A549 (cell line): Measurements from ENCODE around the gene AK1. TPM values are rescaled to one million over a fixed set of nuclear protein-coding genes. Genes with fewer than 3 reads are reported as not detected.

Source experiments
- ATAC-seq, 2 experiments: fragments of 200-7000 bp in 1 of 2; fragments of >200 bp in 1 of 2; cut with Nextera tagmentation in 1 of 2; cut with Tn5 transposase in 1 of 2; 3 replicates each; pipeline versions ENCODE4 v1.8.0 to v1.9.1; 2018 to 2020; ENCODE audit warnings: mild to moderate bottlenecking in 1 of 2, moderate library complexity in 1 of 2
- CTCF ChIA-PET: fragments of 300-600 bp; sonication (Branson Sonifier 250); formaldehyde crosslinking; extraction: SDS; loops from one replicate; lab custom pipeline; 2021; ENCODE audit warnings: antibody characterized with exemption, inconsistent platforms; lab: Yijun Ruan, JAX
- POLR2A ChIA-PET: fragments of 350-600 bp; formaldehyde crosslinking; extraction: SDS; loops from one replicate; lab custom pipeline; 2021; ENCODE audit warnings: antibody characterized with exemption, inconsistent platforms; lab: Yijun Ruan, JAX
- DNase-seq, 2 experiments: peaks; one replicate each; pipeline versions ENCODE4 v3.0.0 to v3.0.0-alpha.2; 2011 to 2016; ENCODE audit warnings: low read depth in 1 of 2, low spot score in 1 of 2
- FAIRE-seq: peaks from 2 replicates; lab custom pipeline; 2011; peaks lifted over from hg19 to GRCh38; lab: Jason Lieb, UNC
- H3K27ac ChIP-seq, 2 experiments: fragments of >200 bp; sonication (Bioruptor Twin); formaldehyde crosslinking; 3 replicates each; pipeline ENCODE4 v1.5.1; 2016 to 2017
- H3K4me1 ChIP-seq: fragments of >200 bp; sonication (Bioruptor Twin); formaldehyde crosslinking; 3 replicates; pipeline ENCODE4 v1.6.1; 2016
- H3K4me2 ChIP-seq: fragments of >200 bp; sonication (Bioruptor Twin); formaldehyde crosslinking; 3 replicates; pipeline ENCODE4 v1.6.1; 2016
- H3K4me3 ChIP-seq: fragments of >200 bp; sonication (Bioruptor Twin); formaldehyde crosslinking; 3 replicates; pipeline ENCODE4 v1.5.1; 2016
- H3K9me3 ChIP-seq: fragments of >200 bp; sonication (Bioruptor Twin); formaldehyde crosslinking; 3 replicates; pipeline ENCODE4 v1.6.1; 2016
- BCL3 ChIP-seq: fragments of >200 bp; sonication (Bioruptor Twin); formaldehyde crosslinking; IDR thresholded peaks from 3 replicates; pipeline ENCODE4 v1.6.1; 2016
- CBX2 ChIP-seq: fragments of 200-600 bp; sonication (generic); IDR thresholded peaks from 2 replicates; pipeline ENCODE4 v1.6.1; 2016; ENCODE audit warnings: low read depth, mild to moderate bottlenecking, borderline replicate concordance
- CHD2 ChIP-seq: fragments of 150-350 bp; IDR thresholded peaks from 2 replicates; pipeline ENCODE4 v1.6.1; 2014; ENCODE audit warnings: low read length; ENCODE audit not compliant: partially characterized antibody
- CTCF ChIP-seq: fragments of >200 bp; sonication (Bioruptor Twin); formaldehyde crosslinking; IDR thresholded peaks from 3 replicates; pipeline ENCODE4 v1.5.1; 2016
- EHF ChIP-seq: fragments of 250-450 bp; sonication (Bioruptor Pico); IDR thresholded peaks from 2 replicates; pipeline ENCODE4 v1.5.0; 2020; ENCODE audit warnings: mild to moderate bottlenecking
- ESRRA ChIP-seq: fragments of 150-350 bp; IDR thresholded peaks from 2 replicates; pipeline ENCODE4 v1.6.1; 2014; ENCODE audit warnings: mild to moderate bottlenecking, low read length, borderline replicate concordance
- FOSB ChIP-seq: fragments of 250-450 bp; sonication (Bioruptor Pico); IDR thresholded peaks from 2 replicates; pipeline ENCODE4 v1.5.0; 2020; ENCODE audit warnings: mild to moderate bottlenecking, moderate library complexity
- GATA3 ChIP-seq: IDR thresholded peaks from 2 replicates; pipeline ENCODE4 v1.6.1; 2012; ENCODE audit warnings: borderline replicate concordance
- HDAC2 ChIP-seq: fragments of 200-600 bp; sonication (generic); IDR thresholded peaks from 2 replicates; pipeline ENCODE4 v1.6.1; 2016
- HOXB5 ChIP-seq: fragments of 250-450 bp; sonication (Bioruptor Pico); IDR thresholded peaks from 2 replicates; pipeline ENCODE4 v1.5.0; 2020; ENCODE audit warnings: mild to moderate bottlenecking, moderate library complexity
- JUN ChIP-seq, 2 experiments: fragments of >200 bp; sonication (Bioruptor Twin); formaldehyde crosslinking; IDR thresholded peaks; 2 replicates in 1 of 2; 3 replicates in 1 of 2; pipeline ENCODE4 v1.6.1; 2016 to 2017
- KDM1A ChIP-seq: fragments of 200-600 bp; sonication (generic); IDR thresholded peaks from 2 replicates; pipeline ENCODE4 v1.6.1; 2016; ENCODE audit warnings: low read depth, mild to moderate bottlenecking
- MAZ ChIP-seq: fragments of 150-350 bp; IDR thresholded peaks from 2 replicates; pipeline ENCODE4 v1.6.1; 2014; ENCODE audit warnings: antibody characterized with exemption, low read depth, low read length, borderline replicate concordance
- POLR2A ChIP-seq: IDR thresholded peaks from 2 replicates; pipeline ENCODE4 v1.6.1; 2012; ENCODE audit warnings: mild to moderate bottlenecking, low read length
- RAD21 ChIP-seq, 2 experiments: fragments of >200 bp in 1 of 2; sonication (Bioruptor Twin) in 1 of 2; formaldehyde crosslinking in 1 of 2; IDR thresholded peaks in 1 of 2; conservative IDR thresholded peaks in 1 of 2; 2 replicates in 1 of 2; 3 replicates in 1 of 2; pipeline ENCODE4 v1.6.1; 2012 to 2018; ENCODE audit warnings: inconsistent platforms in 1 of 2
- RARB ChIP-seq: fragments of 250-450 bp; sonication (Bioruptor Pico); IDR thresholded peaks from 2 replicates; pipeline ENCODE4 v1.8.0; 2021; ENCODE audit warnings: mild to moderate bottlenecking, moderate library complexity
- SMC3 ChIP-seq: fragments of >200 bp; sonication (Bioruptor Twin); formaldehyde crosslinking; IDR thresholded peaks from 3 replicates; pipeline ENCODE4 v1.6.1; 2018; ENCODE audit warnings: inconsistent platforms
- TP53 ChIP-seq: fragments of 250-450 bp; sonication (Bioruptor Pico); IDR thresholded peaks from 2 replicates; pipeline ENCODE4 v1.5.0; 2021; ENCODE audit warnings: mild to moderate bottlenecking, moderate library complexity
- WGBS: methylation state at CpG from one replicate; pipeline ENCODE4 v1.1.6; 2017; ENCODE audit errors: missing lambda C conversion rate; 5-methylcytosine and 5-hydroxymethylcytosine counted together
- polyA plus RNA-seq, 4 experiments: library from polyadenylated mRNA; depleted of rRNA in 3 of 4; stranded (reverse); fragments of >200 nt; fragmentation: RNase III in 1 of 4; extraction: RNeasy Plus Mini Kit Qiagen cat#74134 plus additional on column Dnase treatment in 1 of 4; gene quantifications; 2 replicates in 3 of 4; 3 replicates in 1 of 4; pipeline ENCODE4 v1.2.3, GENCODE V29; 2011 to 2017
- TF ChIP-seq, protein P1 (sequence below): fragments of 250-450 bp; sonication (Bioruptor Pico); IDR thresholded peaks from 2 replicates; pipeline ENCODE4 v1.5.0; 2021; ENCODE audit warnings: mild to moderate bottlenecking, moderate library complexity, borderline replicate concordance
- TF ChIP-seq, protein P2 (sequence below): IDR thresholded peaks from 2 replicates; pipeline ENCODE4 v1.6.1; 2012; ENCODE audit warnings: low read depth, borderline replicate concordance
- TF ChIP-seq, protein P3 (sequence below): IDR thresholded peaks from 2 replicates; pipeline ENCODE4 v1.6.1; 2012

Gene AK1
- polyA plus RNA-seq, 2 of the 4 experiments (the other 2 are of a cell fraction), result 30.0 to 31.9 TPM

GRCh38 chr9:127860260-127860659 is 17.2 kb downstream of the AK1 start (continued):
- no peak for TF ChIP-seq BCL3
- no peak for TF ChIP-seq FOSB
- TF ChIP-seq KDM1A, result no peak
- TF ChIP-seq CBX2, result no peak
- TF ChIP-seq JUN (IDR thresholded peaks at IDR 0.05), result no peak
- TF ChIP-seq GATA3, result no peak
- no peak for TF ChIP-seq CTCF
- TF ChIP-seq, all 56 proteins: peak for 0

DNA sequence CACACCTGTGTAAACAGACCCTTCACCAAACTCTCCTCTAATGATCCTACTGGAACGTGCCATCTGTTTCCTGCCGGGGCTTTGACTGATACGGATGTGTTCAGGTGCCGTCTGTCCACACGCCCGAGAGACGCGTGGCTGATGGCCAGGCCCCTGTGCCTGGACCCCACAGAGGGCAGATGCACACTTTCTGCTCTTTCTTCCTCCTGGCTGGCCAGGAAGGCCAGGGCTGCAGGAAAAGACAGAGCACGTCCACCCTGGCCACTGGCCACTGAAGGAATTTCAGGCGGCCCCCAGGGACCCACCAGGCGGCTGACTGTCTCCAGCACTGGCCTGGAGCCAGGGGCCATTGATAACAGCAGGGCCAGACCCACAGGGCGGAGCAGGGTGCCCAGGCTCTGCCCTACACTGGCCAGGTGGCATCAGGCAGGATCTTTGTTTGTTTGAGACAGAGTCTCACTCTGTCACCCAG is 19.4 kb downstream of the AK1 start:
- H3K27ac ChIP-seq, result no peak overlapping the region

More for the DNA sequence above, 19.4 kb downstream of the AK1 start:
- ATAC-seq (no peak), DNase-seq (no peak), FAIRE-seq (no peak)
- POLR2A ChIA-PET, result no interaction called here
- no peak for TF ChIP-seq RAD21 (conservative IDR thresholded peaks at IDR 0.05 in 1 of 2, IDR thresholded peaks at IDR 0.05 in 1 of 2)
- TF ChIP-seq TP53 (CRISPR knock-in tag), result no peak
- TF ChIP-seq CTCF, result no peak
- TF ChIP-seq, protein P1, sequence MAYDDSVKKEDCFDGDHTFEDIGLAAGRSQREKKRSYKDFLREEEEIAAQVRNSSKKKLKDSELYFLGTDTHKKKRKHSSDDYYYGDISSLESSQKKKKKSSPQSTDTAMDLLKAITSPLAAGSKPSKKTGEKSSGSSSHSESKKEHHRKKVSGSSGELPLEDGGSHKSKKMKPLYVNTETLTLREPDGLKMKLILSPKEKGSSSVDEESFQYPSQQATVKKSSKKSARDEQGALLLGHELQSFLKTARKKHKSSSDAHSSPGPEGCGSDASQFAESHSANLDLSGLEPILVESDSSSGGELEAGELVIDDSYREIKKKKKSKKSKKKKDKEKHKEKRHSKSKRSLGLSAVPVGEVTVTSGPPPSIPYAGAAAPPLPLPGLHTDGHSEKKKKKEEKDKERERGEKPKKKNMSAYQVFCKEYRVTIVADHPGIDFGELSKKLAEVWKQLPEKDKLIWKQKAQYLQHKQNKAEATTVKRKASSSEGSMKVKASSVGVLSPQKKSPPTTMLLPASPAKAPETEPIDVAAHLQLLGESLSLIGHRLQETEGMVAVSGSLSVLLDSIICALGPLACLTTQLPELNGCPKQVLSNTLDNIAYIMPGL (CRISPR knock-in tag), result no peak
- TF ChIP-seq KDM1A, result no peak
- no peak for TF ChIP-seq MAZ
- TF ChIP-seq, protein P2, sequence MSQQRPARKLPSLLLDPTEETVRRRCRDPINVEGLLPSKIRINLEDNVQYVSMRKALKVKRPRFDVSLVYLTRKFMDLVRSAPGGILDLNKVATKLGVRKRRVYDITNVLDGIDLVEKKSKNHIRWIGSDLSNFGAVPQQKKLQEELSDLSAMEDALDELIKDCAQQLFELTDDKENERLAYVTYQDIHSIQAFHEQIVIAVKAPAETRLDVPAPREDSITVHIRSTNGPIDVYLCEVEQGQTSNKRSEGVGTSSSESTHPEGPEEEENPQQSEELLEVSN, result no peak
- no peak for TF ChIP-seq HDAC2
- TF ChIP-seq, protein P3, sequence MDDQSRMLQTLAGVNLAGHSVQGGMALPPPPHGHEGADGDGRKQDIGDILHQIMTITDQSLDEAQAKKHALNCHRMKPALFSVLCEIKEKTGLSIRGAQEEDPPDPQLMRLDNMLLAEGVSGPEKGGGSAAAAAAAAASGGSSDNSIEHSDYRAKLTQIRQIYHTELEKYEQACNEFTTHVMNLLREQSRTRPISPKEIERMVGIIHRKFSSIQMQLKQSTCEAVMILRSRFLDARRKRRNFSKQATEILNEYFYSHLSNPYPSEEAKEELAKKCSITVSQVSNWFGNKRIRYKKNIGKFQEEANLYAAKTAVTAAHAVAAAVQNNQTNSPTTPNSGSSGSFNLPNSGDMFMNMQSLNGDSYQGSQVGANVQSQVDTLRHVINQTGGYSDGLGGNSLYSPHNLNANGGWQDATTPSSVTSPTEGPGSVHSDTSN, result no peak
- no peak for TF ChIP-seq ESRRA
- TF ChIP-seq RARB, result no peak
- no peak for TF ChIP-seq EHF
- TF ChIP-seq GATA3, result no peak
- TF ChIP-seq POLR2A, result no peak
- TF ChIP-seq HOXB5, result no peak
- TF ChIP-seq CHD2, result no peak
- no peak for TF ChIP-seq SMC3
- no peaks in the 10 kb centered on the region; the same call in 2 of the 3 replicates for H3K4me1 ChIP-seq
- no peaks in the 10 kb centered on the region for H3K9me3 ChIP-seq
- CTCF ChIA-PET, result interaction anchor here (1.0 to 6.2 kb wide), 4 partner anchors 12 to 165 kb away, joined by 3 to 63 read pairs (median 34); partner anchors contain the start of gene TOR2A
- WGBS, result 80% methylated on average over 12 of the region's 12 CpGs
- H3K4me2 ChIP-seq, result no peak overlapping the region
- no peak overlapping the region for H3K4me3 ChIP-seq
